Esophagus muscularis mucosa (tissue), 4 donors: ENCODE results near the gene TOGARAM2. TPM values are rescaled to one million over a fixed set of nuclear protein-coding genes. Genes with fewer than 3 reads are reported as not detected.
"Not testable (repeated sequence)": the region's sequence is repeated elsewhere in the genome, so short reads cannot be mapped to it uniquely, and the experiment has no call there.

Experiments
- DNase-seq: peaks from one replicate; pipeline ENCODE4 v3.0.0-alpha.2; 2017; ENCODE audit errors: extremely low spot score
- H3K27ac ChIP-seq, 4 donors: fragments of 200-600 bp; sonication (generic); replicated peaks in 1 of 4; 1 replicate in 3 of 4; 2 replicates in 1 of 4; pipeline ENCODE4 v1.5.1; 2016 to 2019; ENCODE audit warnings: mild to moderate bottlenecking in 1 of 4
- H3K27me3 ChIP-seq, 4 donors: fragments of 200-600 bp; sonication (generic); one replicate each; pipeline versions ENCODE4 v1.5.1 to v1.6.0; 2016 to 2019
- H3K36me3 ChIP-seq, 4 donors: fragments of 200-600 bp; sonication (generic); one replicate each; pipeline ENCODE4 v1.5.1; 2016 to 2019
- H3K4me1 ChIP-seq, 4 donors: fragments of 200-600 bp; sonication (generic); one replicate each; pipeline ENCODE4 v1.5.1; 2016 to 2019
- H3K4me3 ChIP-seq, 4 donors: fragments of 200-600 bp; sonication (generic); 1 replicate in 2 of 4; 2 replicates in 2 of 4; pipeline ENCODE4 v1.5.1; 2016 to 2019; ENCODE audit warnings: mild to moderate bottlenecking in 4 of 4, moderate library complexity in 1 of 4
- H3K9me3 ChIP-seq, 4 donors: fragments of 200-600 bp; sonication (generic); 1 replicate in 3 of 4; 2 replicates in 1 of 4; pipeline ENCODE4 v1.5.1; 2016 to 2019
- EP300 ChIP-seq: sonication (generic); formaldehyde crosslinking; IDR thresholded peaks from one replicate; pipeline ENCODE4 v1.6.1; 2017; ENCODE audit warnings: antibody characterized with exemption
- POLR2A ChIP-seq: fragments of 450-650 bp; IDR thresholded peaks from one replicate; pipeline ENCODE4 v1.6.1; 2017; ENCODE audit warnings: antibody characterized with exemption, moderate library complexity, mild to moderate bottlenecking, low read depth
- POLR2AphosphoS5 ChIP-seq, 2 donors: sonication (generic); formaldehyde crosslinking; IDR thresholded peaks; one replicate each; pipeline ENCODE4 v1.6.1; 2017; ENCODE audit warnings: antibody characterized with exemption in 2 of 2
- WGBS: methylation state at CpG from one replicate; pipeline ENCODE4 v1.1.5; 2018; 5-methylcytosine and 5-hydroxymethylcytosine counted together
- intact Hi-C: fragments of 100-400 bp; cut with DNase I; formaldehyde crosslinking; loops from one replicate; pipeline ENCODE4 v1.15.1; 2023
- total RNA-seq, 4 donors: library from RNA; depleted of rRNA; stranded (reverse); fragments of >200 nt; gene quantifications; one replicate each; pipeline versions ENCODE4 v1.1.0 to v1.2.1, GENCODE V29; 2016
- TF ChIP-seq, protein P1 (sequence below), 3 experiments: fragments of 200-600 bp in 2 of 3; fragments of 450-650 bp in 1 of 3; sonication (generic) in 2 of 3; IDR thresholded peaks; one replicate each; pipeline ENCODE4 v1.5.1; 2017 to 2019; ENCODE audit warnings: antibody characterized with exemption in 3 of 3, mild to moderate bottlenecking in 2 of 3, moderate library complexity in 1 of 3

TOGARAM2 gene
- total RNA-seq, 4 donors from 2014 or later: 0.57 to 0.99 (median 0.77) TPM

- WGBS: 91% methylated on average over 4 of the region's 4 CpGs
Observed at GRCh38 chr2:28974252-28974651, 6.8 kb upstream of the TOGARAM2 start.

DNA sequence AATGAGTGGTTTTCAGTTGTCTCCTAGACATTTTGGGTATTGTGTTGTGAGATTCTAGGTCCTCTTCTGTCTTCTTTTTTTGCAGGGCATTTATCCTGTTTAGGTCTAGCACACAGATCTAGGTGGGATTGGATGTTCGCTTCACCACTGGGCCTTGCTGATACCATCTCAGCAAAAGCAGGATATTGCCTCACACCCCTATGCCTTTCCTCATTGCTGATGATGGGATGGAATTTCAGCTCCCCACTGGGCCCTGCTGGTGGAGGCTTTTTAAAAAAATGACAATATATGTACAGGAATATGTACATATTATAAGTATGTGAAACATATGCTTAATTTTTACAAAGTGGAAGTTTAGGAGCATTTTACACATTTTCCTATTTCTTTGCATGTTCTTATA, 5.4 kb upstream of the TOGARAM2 start:
- intact Hi-C loops: no loop called here

More at GRCh38 chr2:28974252-28974651, 6.8 kb upstream of the TOGARAM2 start:
- H3K36me3 ChIP-seq: no peaks in the 10 kb centered on the region
- H3K9me3 ChIP-seq: no peaks in the 10 kb centered on the region
- intact Hi-C loops: no loop called here
- TF ChIP-seq, protein P1, sequence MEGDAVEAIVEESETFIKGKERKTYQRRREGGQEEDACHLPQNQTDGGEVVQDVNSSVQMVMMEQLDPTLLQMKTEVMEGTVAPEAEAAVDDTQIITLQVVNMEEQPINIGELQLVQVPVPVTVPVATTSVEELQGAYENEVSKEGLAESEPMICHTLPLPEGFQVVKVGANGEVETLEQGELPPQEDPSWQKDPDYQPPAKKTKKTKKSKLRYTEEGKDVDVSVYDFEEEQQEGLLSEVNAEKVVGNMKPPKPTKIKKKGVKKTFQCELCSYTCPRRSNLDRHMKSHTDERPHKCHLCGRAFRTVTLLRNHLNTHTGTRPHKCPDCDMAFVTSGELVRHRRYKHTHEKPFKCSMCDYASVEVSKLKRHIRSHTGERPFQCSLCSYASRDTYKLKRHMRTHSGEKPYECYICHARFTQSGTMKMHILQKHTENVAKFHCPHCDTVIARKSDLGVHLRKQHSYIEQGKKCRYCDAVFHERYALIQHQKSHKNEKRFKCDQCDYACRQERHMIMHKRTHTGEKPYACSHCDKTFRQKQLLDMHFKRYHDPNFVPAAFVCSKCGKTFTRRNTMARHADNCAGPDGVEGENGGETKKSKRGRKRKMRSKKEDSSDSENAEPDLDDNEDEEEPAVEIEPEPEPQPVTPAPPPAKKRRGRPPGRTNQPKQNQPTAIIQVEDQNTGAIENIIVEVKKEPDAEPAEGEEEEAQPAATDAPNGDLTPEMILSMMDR (IDR thresholded peaks at IDR 0.05): no peak
- TF ChIP-seq POLR2A: no peak
- no peak for TF ChIP-seq EP300
- TF ChIP-seq POLR2AphosphoS5 (IDR thresholded peaks at IDR 0.05): no peak
- DNase-seq: no peak
- H3K27ac ChIP-seq: no peak overlapping the region
- peaks cover 0 to 6% (median 2%) of the 10 kb centered on the region in 4 donors for H3K4me1 ChIP-seq
- H3K27me3 ChIP-seq: no peaks in the 10 kb centered on the region
- no peak overlapping the region for H3K4me3 ChIP-seq

DNA sequence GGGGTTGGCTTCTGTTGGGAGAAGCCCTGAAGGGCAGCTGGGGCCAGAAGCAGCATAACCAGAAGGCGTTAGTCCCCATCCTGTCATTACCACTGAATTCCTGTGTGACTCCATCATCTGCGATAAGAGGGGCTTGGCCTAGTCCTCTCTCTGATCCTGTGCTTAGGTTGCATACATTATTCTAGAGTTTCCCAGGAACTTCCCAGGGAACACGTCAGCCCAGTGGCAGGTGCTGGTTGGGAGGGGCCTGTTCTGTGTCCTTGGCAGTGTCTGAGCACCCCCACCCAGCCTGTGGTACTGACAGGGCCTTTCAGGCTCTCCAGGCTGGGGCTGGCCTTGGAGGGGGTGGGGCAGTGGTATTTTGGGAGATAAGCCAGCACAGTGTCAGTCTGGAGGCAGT, 4.5 kb upstream of the TOGARAM2 start:
- H3K27ac ChIP-seq: no peak overlapping the region
- WGBS: 79% methylated on average over 2 of the region's 3 CpGs
- H3K36me3 ChIP-seq: no peaks in the 10 kb centered on the region
- DNase-seq: no peak
- H3K4me3 ChIP-seq: no peak overlapping the region
- no peaks in the 10 kb centered on the region for H3K27me3 ChIP-seq
- H3K9me3 ChIP-seq: no peaks in the 10 kb centered on the region
- TF ChIP-seq, protein P1 (IDR thresholded peaks at IDR 0.05): no peak
- TF ChIP-seq POLR2AphosphoS5 (IDR thresholded peaks at IDR 0.05): no peak
- no peak for TF ChIP-seq POLR2A
- no peak for TF ChIP-seq EP300
- intact Hi-C loops: no loop called here
- peaks cover 16 to 26% (median 22%) of the 10 kb centered on the region in 4 donors for H3K4me1 ChIP-seq

More for the DNA sequence above, 5.4 kb upstream of the TOGARAM2 start:
- Histone ChIP-seq H3K36me3 (no peaks in the 10 kb centered on the region), H3K27ac (no peak overlapping the region), H3K4me3 (no peak overlapping the region), H3K9me3 (no peaks in the 10 kb centered on the region), H3K27me3 (no peaks in the 10 kb centered on the region), H3K4me1 (peaks cover 8 to 17% (median 13%) of the 10 kb centered on the region in 4 donors)
- 73% methylated on average over 1 of the region's 1 CpG for WGBS
- no peak for DNase-seq
- TF ChIP-seq POLR2AphosphoS5 (IDR thresholded peaks at IDR 0.05): no peak

DNA sequence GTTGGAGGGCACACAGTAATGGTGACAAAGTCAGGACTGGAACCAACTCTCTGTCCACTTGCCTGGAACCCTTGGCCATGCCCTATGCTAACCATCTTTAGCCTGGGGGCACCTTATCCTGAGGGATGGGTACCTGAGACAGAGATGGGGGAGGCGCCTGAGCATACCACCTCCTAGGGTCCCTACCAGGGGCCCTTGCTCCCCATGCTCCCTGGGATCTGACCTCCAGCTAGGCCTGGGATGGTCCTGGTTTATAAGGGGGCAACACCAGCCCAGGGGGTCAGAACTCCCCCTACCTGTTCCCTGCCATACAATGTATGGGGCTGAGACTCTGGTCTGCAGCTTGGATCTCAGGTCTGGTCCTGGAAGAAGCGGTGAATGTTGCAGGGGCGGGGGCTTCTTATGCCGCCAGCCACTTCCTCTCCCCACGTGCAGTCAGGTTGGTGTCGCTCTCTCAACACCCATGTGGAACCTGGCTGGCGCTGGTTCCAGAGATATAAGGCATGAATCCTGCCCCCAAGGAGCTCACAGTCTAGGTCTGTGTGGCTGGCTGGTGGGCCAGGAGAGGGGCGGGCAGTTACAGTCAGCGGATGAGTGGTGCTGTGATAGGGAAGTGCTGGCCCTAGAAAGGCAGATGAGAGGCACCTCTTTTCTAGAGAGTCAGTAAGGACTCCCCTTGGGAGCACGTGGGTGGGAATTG, 3.8 kb upstream of the TOGARAM2 start:
- Histone ChIP-seq H3K36me3 (no peaks in the 10 kb centered on the region), H3K4me3 (no peak overlapping the region), H3K27me3 (no peaks in the 10 kb centered on the region), H3K27ac (no peak overlapping the region), H3K9me3 (no peaks in the 10 kb centered on the region), H3K4me1 (peaks cover 23 to 34% (median 29%) of the 10 kb centered on the region in 4 donors)
- 76% methylated on average over 9 of the region's 10 CpGs for WGBS
- TF ChIP-seq POLR2AphosphoS5 (IDR thresholded peaks at IDR 0.05) (no peak), EP300 (no peak), POLR2A (no peak)
- TF ChIP-seq, protein P1 (IDR thresholded peaks at IDR 0.05): no peak
- no peak for DNase-seq
- intact Hi-C loops: no loop called here

- H3K27ac ChIP-seq, intact Hi-C loops, DNase-seq, H3K9me3 ChIP-seq, H3K4me3 ChIP-seq, H3K27me3 ChIP-seq, H3K36me3 ChIP-seq: not testable (repeated sequence)
- WGBS: 97% methylated on average over 8 of the region's 8 CpGs
- H3K4me1 ChIP-seq: peaks cover 24 to 40% (median 35%) of the 10 kb centered on the region in 4 donors
Observed at GRCh38 chr2:28978001-28978400, 3.1 kb upstream of the TOGARAM2 start.

DNA sequence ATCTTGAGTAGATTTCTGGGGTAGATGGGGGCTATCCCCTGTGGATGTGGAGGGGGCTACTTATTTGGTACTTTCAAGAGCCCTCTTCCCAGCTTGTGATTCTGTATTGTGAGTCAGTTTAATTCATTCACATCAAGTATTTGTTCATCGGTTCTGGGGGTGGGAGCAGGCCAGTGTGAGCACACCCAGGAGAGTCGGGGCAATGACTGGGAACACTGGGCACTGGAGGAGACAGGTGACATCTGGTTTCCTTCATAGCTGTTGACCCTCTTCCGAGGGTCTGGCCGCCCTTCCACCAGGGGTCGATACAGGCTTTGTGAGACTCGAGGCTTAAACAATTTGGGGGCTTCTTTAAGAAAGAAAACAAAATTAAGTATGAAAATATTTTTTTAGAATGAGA, 2.5 kb upstream of the TOGARAM2 start:
- Histone ChIP-seq H3K27me3 (no peaks in the 10 kb centered on the region), H3K4me1 (peaks cover 24 to 47% (median 38%) of the 10 kb centered on the region in 4 donors), H3K36me3 (no peaks in the 10 kb centered on the region), H3K9me3 (no peaks in the 10 kb centered on the region), H3K4me3 (no peak overlapping the region), H3K27ac (no peak overlapping the region)
- TF ChIP-seq EP300 (no peak), POLR2AphosphoS5 (IDR thresholded peaks at IDR 0.05) (no peak), POLR2A (no peak)
- TF ChIP-seq, protein P1 (IDR thresholded peaks at IDR 0.05): no peak
- WGBS: 67% methylated on average over 6 of the region's 6 CpGs
- DNase-seq: no peak
- intact Hi-C loops: no loop called here
